ENCODE data around the gene CNTN2.

DNA sequence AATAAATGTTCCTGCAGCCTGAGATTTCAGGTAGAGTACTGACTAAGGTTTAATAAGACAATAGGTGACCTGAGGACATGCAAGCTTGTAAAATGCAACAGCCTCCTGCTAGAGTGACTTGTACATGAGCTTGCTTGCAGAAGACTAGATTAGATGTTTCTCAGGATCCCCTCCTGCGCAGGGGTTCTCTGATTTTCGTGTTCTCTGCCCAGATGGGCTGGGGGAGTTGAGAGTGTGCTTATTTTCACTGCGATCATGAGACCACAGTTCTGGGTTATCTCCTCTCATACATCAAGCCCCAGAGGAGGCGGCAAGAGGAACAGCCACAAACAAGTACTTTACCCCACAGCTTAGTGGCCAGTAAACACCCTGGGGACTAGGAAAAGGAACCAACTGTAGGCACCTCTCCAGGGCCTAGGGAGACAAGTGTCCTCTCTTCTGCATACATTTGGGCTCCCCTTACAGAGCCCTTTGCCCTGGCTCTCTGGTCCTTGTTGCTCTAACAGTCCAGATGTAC lies 33.3 kb downstream of the CNTN2 start:
- TF ChIP-seq CTCF (IDR thresholded peaks at IDR 0.05; ENCODE audit: poor library complexity) (no peak), EZH2phosphoT487 (IDR thresholded peaks at IDR 0.05; ENCODE audit: low read depth, severe bottlenecking, unreplicated experiment) (no peak)
